GM12892 (cell line): ENCODE results near the gene SSH2.

Source experiments
- POLR2A ChIP-seq: IDR thresholded peaks from 2 replicates; pipeline ENCODE4 v1.6.1; 2011; ENCODE audit warnings: low read depth, low read length, control low read depth
- POLR2AphosphoS5 ChIP-seq: IDR thresholded peaks from 2 replicates; pipeline ENCODE4 v1.6.1; 2011; ENCODE audit warnings: low read depth, low read length, control low read depth
- TAF1 ChIP-seq: IDR thresholded peaks from 2 replicates; pipeline ENCODE4 v1.6.1; 2011; ENCODE audit warnings: low read depth, mild to moderate bottlenecking, control low read depth, low read length, borderline replicate concordance

GRCh38 chr17:29588562-29589411, 341.2 kb downstream of the SSH2 start:
- TF ChIP-seq POLR2AphosphoS5 (no peak), TAF1 (no peak), POLR2A (no peak)
